HG03442 (cell line): ENCODE measurements around the gene MAP4K3.
"Not testable (repeated sequence)": the region's sequence is repeated elsewhere in the genome, so short reads cannot be mapped to it uniquely, and the experiment has no call there.

Experiments
- ATAC-seq: cut with Tn5 transposase; IDR thresholded peaks from one replicate; pipeline ENCODE4 v1.9.1; 2021; ENCODE audit warnings: mild to moderate bottlenecking, moderate library complexity; ENCODE audit not compliant: unreplicated experiment

The MAP4K3 gene

DNA sequence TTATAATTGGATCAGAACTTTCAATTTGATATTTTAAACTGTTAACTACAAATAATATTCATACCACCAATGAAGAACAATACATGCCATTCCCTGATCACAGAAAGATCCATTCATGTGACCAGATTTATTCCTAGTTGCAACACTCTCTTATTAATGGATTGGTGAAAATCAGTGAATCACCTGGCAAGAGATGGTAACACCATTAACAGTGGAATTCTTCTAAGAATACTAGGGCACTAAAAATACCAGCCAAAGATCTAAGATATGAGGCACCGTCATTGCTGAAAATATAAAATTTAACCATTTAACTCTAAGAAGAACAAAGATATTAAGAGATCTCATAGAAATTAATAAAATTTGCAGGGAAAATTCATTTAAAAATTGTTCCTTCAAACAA lies 58.1 kb downstream of the MAP4K3 start:
- ATAC-seq = no peak

DNA sequence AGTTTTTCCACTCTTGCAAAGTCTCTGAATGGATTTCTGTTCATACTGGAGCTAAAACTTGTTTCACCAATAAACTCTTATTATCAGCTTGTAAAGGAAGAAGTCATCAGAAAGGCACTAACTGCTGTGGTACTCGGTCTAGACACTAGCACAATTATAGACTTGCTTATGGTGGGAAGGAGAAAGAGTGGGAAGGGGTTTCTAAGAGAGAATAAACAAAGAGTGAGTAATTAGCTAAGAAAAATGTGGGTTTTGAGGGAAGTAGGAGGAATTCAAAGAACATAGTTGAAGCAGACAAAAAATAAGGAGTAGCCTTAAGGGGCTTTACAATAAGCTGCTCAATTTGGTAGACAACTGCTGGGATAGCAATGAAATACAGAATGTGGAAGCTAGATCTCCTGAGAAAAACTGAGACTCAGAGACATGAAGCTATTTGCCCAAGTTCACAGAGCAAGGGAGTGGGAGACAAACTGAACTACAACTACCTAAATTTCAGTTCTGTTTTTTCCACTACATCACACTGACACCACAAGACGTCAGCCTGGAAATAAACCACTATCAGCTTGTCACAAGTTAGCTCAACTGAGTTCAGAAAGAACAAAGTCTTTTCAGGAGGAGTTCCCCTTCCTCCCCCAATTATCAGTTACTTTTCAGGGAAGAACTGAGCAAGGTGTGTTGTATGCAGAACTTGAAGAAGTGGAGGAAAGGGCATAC lies 59.7 kb downstream of the MAP4K3 start:
- ATAC-seq = peak; percentile 76

DNA sequence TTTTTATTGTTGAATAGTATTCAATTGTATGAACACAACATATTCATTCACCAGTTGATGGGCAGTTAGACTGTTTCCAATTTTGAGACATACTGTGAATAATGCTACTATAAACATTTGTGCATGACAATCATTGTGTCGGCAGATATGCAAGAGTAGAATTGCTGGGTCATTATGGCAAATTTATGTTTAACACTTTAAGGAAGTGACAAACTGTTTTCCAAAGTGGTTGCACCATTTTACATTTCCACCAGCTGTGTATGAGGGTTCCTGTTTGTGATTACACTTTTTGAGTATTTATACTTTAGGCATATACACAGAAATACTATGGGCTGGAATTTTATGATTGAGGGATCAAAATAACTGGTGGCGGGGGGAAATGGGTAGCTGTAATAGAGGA lies 61.2 kb downstream of the MAP4K3 start:
- no peak for ATAC-seq

DNA sequence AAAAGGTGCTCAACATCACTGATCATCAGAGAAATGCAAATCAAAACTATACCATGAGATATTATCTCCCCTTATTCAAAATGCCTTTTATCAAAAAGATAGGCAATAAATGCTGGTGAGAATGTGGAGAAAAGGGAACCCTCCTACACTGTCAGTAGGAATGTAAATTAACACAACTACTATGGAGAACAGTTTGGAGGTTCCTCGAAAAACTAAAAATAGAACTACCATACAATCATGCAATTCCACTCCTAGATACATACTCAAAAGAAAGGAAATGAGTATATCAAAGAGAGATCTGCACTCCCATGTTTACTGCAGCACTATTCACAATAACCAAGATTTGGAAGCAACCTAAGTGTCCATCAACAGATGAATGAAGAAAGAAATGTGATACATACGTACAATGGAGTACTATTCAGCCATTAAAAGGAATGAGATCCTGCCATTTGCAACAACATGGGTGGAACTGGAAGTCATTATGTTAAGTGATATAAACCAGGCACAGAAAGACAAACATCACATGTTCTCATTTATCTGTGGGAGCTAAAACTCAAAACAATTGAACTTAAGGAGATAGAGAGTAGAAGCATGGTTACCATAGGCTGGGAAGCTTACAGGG lies 63.8 kb downstream of the MAP4K3 start:
- ATAC-seq = no peak

DNA sequence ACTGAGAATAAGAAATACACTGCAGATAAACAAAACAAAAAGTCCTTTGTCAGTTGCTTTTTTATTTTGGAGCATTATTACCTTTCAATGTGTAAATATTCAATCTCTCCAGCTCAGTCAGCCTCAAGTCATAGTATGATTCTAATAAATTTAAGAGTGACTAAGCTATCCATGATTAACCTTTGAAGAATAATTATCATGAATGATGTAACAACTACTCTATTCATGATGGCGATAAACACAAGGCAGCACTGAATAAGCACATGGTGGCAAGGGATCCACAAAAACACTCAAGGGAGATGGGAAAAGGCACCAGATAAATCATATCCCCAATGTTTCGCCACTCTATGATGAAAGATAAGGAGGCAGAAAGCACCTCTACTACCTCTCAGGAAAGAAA lies 67.0 kb downstream of the MAP4K3 start:
- no peak for ATAC-seq

DNA sequence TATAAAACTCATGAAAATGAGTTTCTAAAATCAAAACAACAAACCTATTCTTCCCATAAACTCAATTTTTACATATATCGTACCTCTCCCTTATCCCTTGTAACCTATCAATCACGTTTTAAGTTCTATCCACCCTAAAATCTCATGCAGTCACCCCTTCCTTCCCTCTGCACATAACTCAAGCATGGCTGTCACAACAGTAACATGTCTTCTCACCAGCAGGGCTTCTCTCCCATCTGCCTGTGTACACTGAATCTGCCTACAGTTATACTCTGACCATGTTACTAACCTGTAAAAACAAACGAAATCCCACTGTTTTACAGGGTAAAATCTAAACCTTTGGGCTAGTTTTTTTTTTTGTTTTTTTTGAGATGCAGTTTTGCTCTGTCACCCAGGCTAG lies 68.2 kb downstream of the MAP4K3 start:
- no peak for ATAC-seq

DNA sequence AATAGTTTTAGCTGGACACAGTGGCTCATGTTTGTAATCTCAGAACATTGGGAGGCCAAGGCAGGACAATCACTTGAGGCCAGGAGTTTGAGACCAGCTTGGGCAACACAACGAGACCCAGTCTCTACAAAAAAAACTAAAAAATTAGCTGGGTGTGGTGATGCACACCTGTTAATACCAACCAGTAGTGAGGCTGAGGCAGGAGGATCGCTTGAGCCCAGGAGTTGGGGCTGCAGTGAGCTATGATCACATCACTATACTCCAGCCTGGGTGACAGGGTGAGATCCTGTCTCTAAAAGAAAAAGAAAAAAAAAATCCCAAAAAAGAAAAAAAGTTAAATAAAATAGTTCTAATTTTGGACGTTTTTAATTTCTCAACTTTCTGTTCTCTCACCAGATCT lies 68.7 kb downstream of the MAP4K3 start:
- ATAC-seq = no peak

DNA sequence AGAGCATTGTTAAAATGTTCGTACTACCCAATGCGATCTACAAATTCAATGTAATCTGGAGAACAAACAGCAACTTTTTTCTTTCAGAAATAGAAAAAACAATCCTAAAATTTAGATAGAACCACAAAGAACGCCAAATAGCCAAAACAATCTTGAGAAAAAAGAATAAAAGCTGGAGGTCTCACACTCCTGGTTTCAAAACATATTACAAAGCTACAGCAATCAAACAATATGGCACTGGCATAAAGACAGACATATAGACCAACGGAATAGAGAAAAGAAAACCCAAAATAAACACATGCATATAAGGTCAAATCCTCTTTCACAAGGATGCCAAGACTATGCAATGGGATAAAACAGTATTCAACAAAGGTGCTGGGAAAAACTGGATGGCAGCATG lies 74.5 kb downstream of the MAP4K3 start:
- ATAC-seq = no peak

DNA sequence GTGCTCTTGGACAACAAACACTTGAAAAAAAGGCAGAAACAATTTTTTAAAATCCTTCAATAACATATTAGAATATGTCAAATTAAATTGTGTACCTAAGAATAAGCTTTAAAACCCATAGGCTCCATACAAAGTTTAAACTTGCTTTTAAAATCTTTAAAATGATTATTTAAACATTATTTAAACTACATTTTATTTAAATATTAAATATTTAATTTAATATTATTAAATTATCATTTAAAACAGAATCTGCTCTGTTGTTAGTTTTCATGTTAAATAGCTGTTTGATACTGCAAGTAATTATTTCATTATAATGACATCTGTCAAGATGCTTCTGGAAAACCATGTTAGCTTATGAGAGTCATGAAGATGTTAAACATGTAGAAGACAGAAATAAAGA lies 75.6 kb downstream of the MAP4K3 start:
- no peak for ATAC-seq

DNA sequence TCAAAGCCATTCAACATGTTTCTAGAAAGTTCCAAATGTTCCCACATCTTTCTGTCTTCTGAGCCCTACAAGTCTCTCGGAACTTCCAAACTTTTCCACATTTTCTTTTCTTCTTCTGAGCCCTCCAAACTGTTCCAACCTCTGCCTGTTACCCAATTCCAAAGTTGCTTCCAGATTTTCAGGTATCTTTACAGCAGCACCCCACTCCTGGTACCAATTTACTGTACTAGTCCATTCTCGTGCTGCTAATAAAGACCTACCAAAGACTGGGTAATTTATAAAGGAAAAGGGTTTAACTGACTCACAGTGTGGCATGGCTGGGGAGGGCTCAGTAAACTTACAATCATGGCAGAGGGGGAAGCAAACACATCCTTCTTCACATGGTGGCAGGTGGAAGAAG lies 76.7 kb downstream of the MAP4K3 start:
- not testable (repeated sequence) for ATAC-seq

DNA sequence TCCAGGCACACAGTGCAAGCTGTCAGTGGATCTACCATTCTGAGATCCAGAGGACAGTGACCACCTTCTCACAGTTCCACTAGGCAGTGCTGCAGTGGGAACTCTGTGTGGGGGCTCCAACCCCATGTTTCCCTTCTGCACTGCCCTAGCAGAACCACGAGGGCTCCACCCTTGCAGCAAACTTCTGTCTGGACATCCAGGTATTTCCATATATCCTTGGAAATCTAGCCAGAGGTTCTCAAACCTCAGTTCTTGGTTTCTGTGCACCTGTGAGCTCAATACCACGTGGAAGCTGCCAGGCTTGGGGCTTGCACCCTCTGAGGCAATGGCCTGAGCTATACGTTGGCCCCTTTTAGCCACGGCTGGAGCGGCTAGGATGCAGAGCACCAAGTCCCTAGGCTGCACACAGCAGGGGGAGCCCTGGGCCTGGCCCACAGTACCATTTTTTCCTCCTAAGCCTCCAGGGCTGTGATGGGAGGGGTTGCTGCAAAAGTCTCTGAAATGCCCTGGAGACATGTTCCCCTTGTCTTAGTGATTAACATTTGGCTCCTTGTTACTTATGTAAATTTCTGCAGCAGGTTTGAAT lies 77.5 kb downstream of the MAP4K3 start:
- ATAC-seq = no peak

DNA sequence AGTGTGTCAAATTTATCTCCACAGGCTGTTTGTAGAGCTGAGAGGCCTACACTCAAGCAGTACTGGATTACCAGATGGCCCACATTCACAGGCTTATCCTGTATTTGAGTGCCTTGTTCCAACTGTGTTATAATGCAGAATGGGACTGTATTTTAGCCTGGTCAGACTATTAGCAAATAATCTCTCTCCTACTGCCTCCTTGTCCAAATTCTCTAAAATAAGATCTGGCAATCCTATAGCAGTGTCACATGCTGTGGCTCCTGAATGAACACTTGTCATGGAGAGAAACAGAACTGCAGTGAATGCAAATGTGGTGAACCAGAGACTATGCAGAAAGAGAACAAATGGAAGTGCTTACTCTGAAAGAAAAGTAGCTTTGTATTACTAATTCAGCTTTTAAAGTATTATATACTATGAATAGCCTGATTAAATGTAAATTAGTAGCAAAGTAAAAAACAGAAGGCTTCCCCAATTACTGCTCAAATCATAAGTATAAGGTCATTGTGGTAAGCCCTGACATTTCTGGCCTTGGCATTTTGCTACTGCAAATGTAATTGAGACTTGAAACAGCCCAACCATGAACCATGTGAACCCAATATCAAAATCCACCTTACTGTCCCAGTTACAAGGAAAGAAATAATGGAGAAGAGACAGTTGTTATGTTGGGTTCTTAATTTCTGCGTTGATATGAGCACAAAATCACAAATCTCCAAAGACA lies 80.0 kb downstream of the MAP4K3 start:
- ATAC-seq = no peak

DNA sequence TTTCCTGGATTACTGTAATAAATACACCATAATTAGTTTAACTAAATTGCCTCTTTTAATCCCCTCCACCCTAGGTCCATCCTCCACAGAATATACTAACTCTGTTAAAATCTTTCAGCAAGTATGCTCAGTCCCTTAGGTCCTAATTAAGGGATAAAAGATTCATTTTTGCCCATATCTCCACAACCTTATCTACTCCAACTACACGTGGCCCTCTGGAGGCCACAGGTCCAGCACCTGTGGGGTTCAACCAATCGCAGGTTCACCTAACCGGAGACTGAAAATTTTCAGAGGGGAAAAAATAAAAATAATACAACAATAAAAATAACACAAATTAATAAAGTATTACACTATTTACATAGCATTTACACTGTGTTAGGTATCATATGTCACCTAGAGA lies 86.4 kb downstream of the MAP4K3 start:
- no peak for ATAC-seq

DNA sequence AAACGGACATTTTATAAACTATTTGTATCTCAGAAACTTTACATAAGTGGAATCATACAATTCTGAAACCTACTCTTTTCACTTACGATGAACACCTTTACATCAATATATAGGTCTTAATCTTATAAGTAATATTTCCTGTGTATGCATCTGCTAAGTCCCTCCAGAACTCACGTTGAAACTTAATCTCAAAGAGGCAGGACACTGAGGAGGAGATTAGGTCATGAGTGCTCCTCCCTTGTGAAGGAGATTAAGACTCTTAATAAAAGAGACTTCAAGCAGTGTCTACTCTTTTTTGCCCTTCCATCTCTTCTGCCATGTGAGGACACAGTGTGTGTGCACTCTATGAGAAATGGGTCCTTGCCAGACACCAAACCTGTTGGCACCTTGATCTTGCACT lies 98.6 kb downstream of the MAP4K3 start:
- no peak for ATAC-seq

DNA sequence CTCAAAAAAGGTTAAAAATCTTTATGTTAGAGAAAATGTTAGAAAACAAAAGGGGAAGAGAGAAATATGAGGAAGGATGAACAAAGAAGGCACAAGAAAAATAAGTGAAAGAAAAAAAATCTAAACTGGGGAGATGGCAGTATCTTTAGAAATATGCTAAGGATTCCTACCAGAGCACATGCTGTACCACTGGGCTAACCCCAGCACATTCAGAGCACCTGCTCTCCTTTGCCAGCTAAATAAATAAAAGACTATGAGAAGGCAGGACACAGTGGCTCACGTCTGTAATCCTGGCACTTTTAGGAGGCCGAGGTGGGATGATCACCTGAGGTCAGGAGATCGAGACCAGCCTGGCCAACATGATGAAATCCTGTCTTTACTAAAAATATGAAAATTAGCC lies 101.2 kb downstream of the MAP4K3 start:
- ATAC-seq = no peak

DNA sequence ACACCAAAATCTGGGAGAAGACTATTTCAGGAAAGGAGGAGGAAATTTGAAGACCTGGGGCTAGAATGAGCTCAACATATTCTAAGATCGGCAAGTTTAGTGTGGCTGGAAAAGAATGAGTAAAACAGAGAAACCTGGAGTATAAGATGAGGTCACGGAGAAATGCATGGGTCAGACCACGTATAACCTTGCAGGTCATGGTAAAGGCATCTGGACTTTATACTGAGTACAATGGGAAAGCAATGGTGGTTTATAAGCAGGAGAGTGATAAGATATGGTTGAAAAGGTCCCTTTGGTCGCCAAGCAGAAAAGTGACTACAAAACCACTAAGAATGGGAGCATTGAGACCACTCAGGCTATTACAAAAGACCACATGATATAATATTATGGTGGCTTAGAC lies 102.1 kb downstream of the MAP4K3 start:
- no peak for ATAC-seq

DNA sequence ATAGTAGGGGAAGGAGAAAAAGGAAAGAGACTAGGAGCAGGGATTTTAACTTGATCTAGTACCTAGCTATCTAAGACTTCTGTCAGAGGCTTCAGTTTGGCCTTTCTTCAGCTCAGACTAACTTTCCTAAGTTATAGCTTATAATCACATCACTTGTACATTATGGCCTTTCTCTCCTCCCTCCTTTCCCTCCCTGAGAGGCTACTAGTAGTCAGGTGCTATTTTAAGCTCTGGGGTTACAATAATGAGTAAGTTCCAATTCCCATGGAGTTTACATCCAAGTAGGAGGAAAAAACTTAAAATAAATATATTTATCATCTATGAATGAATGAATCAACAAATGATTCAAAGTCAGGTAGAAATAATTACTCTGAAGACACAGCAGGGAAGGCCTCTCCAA lies 102.6 kb downstream of the MAP4K3 start:
- ATAC-seq = no peak

DNA sequence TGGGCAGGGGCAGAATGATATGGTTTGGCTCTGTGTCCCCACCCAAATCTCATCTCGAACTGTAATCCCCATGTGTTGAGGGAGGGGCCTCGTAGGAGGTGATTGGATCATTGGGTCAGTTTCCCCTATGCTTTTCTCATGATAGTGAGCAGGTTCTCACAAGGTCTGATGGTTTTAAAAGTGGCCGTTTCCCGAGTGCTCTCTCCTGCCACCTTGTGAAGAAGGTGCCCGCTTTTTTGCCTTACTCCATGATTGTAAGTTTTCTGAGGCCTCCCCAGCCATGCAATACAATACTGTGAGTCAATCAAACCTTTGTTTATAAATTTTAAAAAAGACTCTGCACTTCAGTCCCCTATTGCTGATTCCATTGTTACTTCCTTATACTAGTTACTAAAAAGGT lies 110.4 kb downstream of the MAP4K3 start:
- ATAC-seq = no peak

DNA sequence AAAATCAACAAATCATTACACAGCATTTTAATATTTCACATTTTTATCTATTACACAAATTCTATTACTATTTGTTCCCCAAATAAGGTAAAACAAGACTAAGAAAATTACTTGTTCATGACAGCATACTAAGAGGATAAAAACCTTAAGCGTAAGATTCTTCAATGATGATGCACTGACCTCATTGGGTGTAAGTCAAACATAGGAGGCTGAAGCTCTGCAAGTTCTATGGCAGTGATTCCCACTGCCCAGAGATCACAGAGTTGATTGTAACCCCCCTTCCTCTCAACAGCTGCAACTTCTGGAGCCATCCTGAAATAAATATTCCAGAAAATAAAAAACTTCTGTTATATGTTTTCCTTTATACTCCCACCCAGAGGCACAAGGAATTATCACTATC lies 111.1 kb downstream of the MAP4K3 start:
- ATAC-seq = no peak

DNA sequence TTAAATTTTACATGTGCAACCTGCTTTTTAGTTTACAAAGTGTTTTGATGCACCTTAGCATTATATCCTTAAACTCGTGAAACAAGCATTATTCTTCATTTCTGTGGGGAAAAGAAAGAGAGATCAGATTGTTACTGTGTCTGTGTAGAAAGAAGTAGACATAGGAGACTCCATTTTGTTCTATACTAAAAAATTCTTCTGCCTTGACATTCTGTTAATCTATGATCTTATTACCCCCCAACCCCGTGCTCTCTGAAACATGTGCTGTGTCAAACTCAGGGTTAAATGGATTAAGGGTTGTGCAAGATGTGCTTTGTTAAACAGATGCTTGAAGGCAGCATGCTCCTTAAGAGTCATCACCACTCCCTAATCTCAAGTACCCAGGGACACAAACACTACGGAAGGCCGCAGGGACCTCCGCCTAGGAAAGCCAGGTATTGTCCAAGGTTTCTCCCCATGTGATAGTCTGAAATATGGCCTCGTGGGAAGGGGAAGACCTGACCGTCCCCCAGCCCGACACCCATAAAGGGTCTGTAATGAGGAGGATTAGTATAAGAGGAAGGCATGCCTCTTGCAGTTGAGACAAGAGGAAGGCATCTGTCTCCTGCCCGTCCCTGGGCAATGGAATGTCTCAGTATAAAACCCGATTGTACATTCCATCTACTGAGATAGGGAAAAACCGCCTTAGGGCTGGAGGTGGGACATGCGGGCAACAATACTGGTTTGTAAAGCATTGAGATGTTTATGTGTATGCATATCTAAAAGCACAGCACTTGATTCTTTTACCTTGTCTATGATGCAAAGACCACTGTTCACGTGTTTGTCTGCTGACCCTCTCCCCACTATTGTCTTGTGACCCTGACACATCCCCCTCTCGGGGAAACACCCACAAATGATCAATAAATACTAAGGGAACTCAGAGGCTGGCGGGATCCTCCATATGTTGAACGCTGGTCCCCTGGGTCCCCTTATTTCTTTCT lies 115.7 kb downstream of the MAP4K3 start:
- not testable (repeated sequence) for ATAC-seq

DNA sequence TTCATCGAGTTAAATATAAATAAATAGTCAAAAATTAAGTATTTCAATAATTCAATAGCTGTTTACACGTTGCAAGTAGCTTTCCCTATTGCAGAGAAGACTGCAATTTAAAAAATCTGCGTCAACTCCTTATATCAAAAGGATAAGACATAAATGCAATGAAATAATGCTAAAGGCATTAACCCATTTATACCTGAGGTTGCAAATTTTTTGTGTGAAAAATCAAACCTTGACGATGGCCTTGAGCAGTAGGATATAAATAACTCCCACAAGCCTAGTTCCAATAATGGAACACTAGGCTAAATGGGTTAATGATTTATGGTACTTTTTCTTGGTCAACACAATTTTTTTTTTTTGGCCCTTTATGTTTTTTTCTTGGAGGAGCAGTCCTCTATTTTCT lies 116.9 kb downstream of the MAP4K3 start:
- no peak for ATAC-seq
